ENCODE measurements around the gene HOXC13. TPM values are rescaled to one million over a fixed set of nuclear protein-coding genes. Genes with fewer than 3 reads are reported as not detected.

Gene HOXC13
- total and polyA plus RNA-seq, 2 of the 13 experiments (the other 11 are each of a cell fraction or from before 2014, with no cell fraction given), result 0.07 TPM; not detected in 1

DNA sequence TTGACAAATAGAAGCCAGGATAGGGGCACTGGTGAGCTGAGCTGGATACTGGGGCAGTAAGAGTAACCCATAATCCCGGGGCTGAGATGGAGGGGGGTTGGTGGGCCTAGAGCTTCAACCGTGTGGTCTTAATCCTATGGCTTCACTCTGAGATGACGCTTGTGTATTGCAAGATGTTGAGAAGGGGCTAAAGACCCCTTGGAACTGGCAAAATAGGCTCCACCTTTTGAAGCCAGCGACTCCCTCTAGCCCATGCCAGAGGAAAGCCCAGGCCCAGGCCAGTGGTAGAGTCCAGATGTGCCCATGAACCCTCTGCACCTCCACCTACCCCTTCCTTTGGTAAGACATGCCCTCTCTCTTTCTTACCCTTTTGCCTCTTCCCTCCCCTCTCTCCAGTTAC lies 20.7 kb downstream of the HOXC13 start:
- no peak overlapping the region for H3K4me3 ChIP-seq (replicated peaks in 1 of 3; ENCODE audit: insufficient read depth in 1 of 3, low read depth in 2 of 3, low read length in 3 of 3)
- H3K4me2 ChIP-seq (ENCODE audit: low read depth, low read length), result no peak overlapping the region
- no peaks in the 10 kb centered on the region for H3K36me3 ChIP-seq (replicated peaks in 1 of 2; ENCODE audit: control insufficient read depth in 1 of 2, insufficient read depth in 2 of 2, low read length in 2 of 2)
- no peak overlapping the region for H2AFZ ChIP-seq (ENCODE audit: low read length)
- intact Hi-C loops (cut with micrococcal nuclease; ENCODE audit: unreplicated experiment), result no loop called here
- ATAC-seq (no peak), FAIRE-seq (no peak), DNase-seq (ENCODE audit: low spot score) (no peak)
- H3K79me2 ChIP-seq (ENCODE audit: insufficient read depth, low read length), result no peaks in the 10 kb centered on the region
- H3K27me3 ChIP-seq (ENCODE audit: control insufficient read depth in 1 of 2, insufficient read depth in 2 of 2, low read length in 2 of 2), result peaks cover 22 to 94% of the 10 kb centered on the region in 2 experiments
- no peaks in the 10 kb centered on the region for H3K9me3 ChIP-seq (ENCODE audit: low read length)
- no TSS peak for BruUV-seq (replicated peaks)
- no peak overlapping the region for H3K27ac ChIP-seq (ENCODE audit: extremely low read length, insufficient read depth, low read length)
- in situ Hi-C loops (cut with HindIII; ENCODE audit: extremely low pct_ligation_motif_present, low pct_unique_long_range_greater_than_20kb), result no loop called here
- ChIA-PET CTCF (ENCODE audit: low intra/inter-chr PET ratio, low total read pairs) (no interaction called here), POLR2A (no interaction called here)
- no peaks in the 10 kb centered on the region for H3K4me1 ChIP-seq (ENCODE audit: insufficient read depth, low read length)
- H3K9ac ChIP-seq (ENCODE audit: insufficient read depth, low read depth, low read length), result no peak overlapping the region
- WGBS (ENCODE audit: low lambda C conversion rate), result 0% methylated on average over 3 of the region's 4 CpGs
- H4K20me1 ChIP-seq (ENCODE audit: insufficient read depth, low read length), result no peaks in the 10 kb centered on the region
- TF ChIP-seq TARDBP (CRISPR knock-in tag; IDR thresholded peaks at IDR 0.05) (no peak), ZNF776 (CRISPR knock-in tag; IDR thresholded peaks at IDR 0.05) (no peak), MED1 (CRISPR knock-in tag; IDR thresholded peaks at IDR 0.05) (no peak), NCOA5 (CRISPR knock-in tag; IDR thresholded peaks at IDR 0.05) (no peak), ZNF709 (CRISPR knock-in tag; IDR thresholded peaks at IDR 0.05) (no peak), ZNF598 (CRISPR knock-in tag; IDR thresholded peaks at IDR 0.05; ENCODE audit: borderline replicate concordance) (no peak), NCOR1 (IDR thresholded peaks at IDR 0.05; ENCODE audit: borderline replicate concordance, low read length) (no peak), GATAD2A (CRISPR knock-in tag; IDR thresholded peaks at IDR 0.05) (no peak), ESRRA (CRISPR knock-in tag; IDR thresholded peaks at IDR 0.05; ENCODE audit: low read depth) (no peak)
- TF ChIP-seq, protein P1, sequence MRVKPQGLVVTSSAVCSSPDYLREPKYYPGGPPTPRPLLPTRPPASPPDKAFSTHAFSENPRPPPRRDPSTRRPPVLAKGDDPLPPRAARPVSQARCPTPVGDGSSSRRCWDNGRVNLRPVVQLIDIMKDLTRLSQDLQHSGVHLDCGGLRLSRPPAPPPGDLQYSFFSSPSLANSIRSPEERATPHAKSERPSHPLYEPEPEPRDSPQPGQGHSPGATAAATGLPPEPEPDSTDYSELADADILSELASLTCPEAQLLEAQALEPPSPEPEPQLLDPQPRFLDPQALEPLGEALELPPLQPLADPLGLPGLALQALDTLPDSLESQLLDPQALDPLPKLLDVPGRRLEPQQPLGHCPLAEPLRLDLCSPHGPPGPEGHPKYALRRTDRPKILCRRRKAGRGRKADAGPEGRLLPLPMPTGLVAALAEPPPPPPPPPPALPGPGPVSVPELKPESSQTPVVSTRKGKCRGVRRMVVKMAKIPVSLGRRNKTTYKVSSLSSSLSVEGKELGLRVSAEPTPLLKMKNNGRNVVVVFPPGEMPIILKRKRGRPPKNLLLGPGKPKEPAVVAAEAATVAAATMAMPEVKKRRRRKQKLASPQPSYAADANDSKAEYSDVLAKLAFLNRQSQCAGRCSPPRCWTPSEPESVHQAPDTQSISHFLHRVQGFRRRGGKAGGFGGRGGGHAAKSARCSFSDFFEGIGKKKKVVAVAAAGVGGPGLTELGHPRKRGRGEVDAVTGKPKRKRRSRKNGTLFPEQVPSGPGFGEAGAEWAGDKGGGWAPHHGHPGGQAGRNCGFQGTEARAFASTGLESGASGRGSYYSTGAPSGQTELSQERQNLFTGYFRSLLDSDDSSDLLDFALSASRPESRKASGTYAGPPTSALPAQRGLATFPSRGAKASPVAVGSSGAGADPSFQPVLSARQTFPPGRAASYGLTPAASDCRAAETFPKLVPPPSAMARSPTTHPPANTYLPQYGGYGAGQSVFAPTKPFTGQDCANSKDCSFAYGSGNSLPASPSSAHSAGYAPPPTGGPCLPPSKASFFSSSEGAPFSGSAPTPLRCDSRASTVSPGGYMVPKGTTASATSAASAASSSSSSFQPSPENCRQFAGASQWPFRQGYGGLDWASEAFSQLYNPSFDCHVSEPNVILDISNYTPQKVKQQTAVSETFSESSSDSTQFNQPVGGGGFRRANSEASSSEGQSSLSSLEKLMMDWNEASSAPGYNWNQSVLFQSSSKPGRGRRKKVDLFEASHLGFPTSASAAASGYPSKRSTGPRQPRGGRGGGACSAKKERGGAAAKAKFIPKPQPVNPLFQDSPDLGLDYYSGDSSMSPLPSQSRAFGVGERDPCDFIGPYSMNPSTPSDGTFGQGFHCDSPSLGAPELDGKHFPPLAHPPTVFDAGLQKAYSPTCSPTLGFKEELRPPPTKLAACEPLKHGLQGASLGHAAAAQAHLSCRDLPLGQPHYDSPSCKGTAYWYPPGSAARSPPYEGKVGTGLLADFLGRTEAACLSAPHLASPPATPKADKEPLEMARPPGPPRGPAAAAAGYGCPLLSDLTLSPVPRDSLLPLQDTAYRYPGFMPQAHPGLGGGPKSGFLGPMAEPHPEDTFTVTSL (CRISPR knock-in tag; IDR thresholded peaks at IDR 0.05; ENCODE audit: borderline replicate concordance), result no peak
- TF ChIP-seq, protein P2, sequence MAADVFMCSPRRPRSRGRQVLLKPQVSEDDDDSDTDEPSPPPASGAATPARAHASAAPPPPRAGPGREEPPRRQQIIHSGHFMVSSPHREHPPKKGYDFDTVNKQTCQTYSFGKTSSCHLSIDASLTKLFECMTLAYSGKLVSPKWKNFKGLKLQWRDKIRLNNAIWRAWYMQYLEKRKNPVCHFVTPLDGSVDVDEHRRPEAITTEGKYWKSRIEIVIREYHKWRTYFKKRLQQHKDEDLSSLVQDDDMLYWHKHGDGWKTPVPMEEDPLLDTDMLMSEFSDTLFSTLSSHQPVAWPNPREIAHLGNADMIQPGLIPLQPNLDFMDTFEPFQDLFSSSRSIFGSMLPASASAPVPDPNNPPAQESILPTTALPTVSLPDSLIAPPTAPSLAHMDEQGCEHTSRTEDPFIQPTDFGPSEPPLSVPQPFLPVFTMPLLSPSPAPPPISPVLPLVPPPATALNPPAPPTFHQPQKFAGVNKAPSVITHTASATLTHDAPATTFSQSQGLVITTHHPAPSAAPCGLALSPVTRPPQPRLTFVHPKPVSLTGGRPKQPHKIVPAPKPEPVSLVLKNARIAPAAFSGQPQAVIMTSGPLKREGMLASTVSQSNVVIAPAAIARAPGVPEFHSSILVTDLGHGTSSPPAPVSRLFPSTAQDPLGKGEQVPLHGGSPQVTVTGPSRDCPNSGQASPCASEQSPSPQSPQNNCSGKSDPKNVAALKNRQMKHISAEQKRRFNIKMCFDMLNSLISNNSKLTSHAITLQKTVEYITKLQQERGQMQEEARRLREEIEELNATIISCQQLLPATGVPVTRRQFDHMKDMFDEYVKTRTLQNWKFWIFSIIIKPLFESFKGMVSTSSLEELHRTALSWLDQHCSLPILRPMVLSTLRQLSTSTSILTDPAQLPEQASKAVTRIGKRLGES (CRISPR knock-in tag; IDR thresholded peaks at IDR 0.05; ENCODE audit: borderline replicate concordance), result no peak
- TF ChIP-seq, protein P3, sequence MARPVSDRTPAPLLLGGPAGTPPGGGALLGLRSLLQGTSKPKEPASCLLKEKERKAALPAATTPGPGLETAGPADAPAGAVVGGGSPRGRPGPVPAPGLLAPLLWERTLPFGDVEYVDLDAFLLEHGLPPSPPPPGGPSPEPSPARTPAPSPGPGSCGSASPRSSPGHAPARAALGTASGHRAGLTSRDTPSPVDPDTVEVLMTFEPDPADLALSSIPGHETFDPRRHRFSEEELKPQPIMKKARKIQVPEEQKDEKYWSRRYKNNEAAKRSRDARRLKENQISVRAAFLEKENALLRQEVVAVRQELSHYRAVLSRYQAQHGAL (CRISPR knock-in tag; IDR thresholded peaks at IDR 0.05; ENCODE audit: not compliant biosample characterization), result no peak

Data from HepG2 (cell line).